Mammary epithelial cell (primary cell): ENCODE results near the gene ID3.

Experiments used
- EZH2 ChIP-seq: IDR thresholded peaks from 2 replicates; pipeline ENCODE4 v1.6.1; 2012; ENCODE audit warnings: low read length, inconsistent platforms, borderline replicate concordance
- TF ChIP-seq, protein P1 (sequence below), 2 donors: IDR thresholded peaks in 1 of 2; conservative IDR thresholded peaks in 1 of 2; 2 replicates each; pipeline ENCODE4 v1.5.1; 2011 to 2012; ENCODE audit warnings: inconsistent platforms in 2 of 2, low read length in 2 of 2, mild to moderate bottlenecking in 2 of 2, control low read depth in 1 of 2, low read depth in 1 of 2; ENCODE audit not compliant: insufficient read depth in 1 of 2; ENCODE audit errors: extremely low read depth in 1 of 2

DNA sequence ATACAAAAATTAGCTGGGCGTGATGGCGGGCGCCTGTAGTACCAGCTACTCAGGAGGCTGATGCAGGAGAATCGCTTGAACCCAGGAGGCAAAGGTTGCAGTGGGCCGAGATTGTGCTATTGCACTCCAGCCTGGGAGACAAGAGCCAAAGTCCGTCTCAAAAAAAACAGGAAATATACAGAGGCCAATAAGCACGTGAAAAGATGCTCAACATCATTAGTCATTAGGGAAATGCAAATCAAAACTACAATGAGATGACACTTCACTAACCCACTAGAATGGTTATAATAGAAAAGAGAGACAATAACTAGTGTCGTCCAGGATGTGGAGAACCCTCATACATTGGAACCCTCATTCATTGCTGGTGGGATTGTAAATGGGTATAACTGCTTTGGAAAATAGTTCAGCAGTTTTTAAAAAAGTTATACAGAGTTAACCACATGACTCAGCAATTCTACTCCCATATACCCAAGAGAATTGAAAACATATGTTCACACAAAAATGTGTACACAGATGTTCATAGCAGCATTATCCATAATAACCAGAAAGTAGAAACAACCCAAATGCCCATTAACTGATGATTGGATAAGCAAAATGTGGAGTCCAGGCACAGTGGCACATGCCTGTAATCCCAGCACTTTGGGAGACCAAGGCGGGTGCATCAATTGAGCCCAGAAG, 21.9 kb downstream of the ID3 start:
- TF ChIP-seq EZH2, result no peak
- TF ChIP-seq, protein P1, sequence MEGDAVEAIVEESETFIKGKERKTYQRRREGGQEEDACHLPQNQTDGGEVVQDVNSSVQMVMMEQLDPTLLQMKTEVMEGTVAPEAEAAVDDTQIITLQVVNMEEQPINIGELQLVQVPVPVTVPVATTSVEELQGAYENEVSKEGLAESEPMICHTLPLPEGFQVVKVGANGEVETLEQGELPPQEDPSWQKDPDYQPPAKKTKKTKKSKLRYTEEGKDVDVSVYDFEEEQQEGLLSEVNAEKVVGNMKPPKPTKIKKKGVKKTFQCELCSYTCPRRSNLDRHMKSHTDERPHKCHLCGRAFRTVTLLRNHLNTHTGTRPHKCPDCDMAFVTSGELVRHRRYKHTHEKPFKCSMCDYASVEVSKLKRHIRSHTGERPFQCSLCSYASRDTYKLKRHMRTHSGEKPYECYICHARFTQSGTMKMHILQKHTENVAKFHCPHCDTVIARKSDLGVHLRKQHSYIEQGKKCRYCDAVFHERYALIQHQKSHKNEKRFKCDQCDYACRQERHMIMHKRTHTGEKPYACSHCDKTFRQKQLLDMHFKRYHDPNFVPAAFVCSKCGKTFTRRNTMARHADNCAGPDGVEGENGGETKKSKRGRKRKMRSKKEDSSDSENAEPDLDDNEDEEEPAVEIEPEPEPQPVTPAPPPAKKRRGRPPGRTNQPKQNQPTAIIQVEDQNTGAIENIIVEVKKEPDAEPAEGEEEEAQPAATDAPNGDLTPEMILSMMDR (conservative IDR thresholded peaks at IDR 0.05 in 1 of 2, IDR thresholded peaks at IDR 0.05 in 1 of 2; ENCODE audit: extremely low read depth in 1 of 2, insufficient read depth in 1 of 2, low read depth in 1 of 2, low read length in 2 of 2), result no peak
